ENCODE measurements around the gene SYT17.

The SYT17 gene

DNA sequence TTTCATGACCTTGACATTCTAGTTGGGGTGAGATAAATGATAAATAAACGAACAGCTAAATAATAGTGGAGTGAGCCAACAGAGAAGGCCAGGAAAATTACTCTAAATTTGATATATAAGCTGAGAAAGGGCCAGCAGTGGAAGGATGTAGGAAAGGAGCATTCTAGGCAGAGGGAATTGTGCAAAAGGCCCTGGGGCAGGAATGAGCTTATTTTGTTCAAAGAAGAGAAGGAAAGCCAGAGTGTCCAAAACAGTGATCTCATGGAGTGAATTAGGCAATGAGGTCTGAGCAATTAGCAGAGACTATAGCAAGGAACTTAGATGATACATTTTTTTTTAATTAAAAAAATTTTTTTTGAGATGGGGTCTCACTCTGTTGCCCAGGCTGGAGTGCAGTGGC, 74.1 kb downstream of the SYT17 start:
- Histone ChIP-seq H3K27me3 (ENCODE audit: insufficient read depth, poor library complexity, severe bottlenecking) (no peaks in the 10 kb centered on the region), H3K27ac (replicated peaks) (no peak overlapping the region), H3K4me3 (replicated peaks; ENCODE audit: insufficient read depth, low read length) (no peak overlapping the region)
- no peak for DNase-seq (ENCODE audit: low read depth in 1 of 2, low spot score in 1 of 2)
- TF ChIP-seq, protein P1, sequence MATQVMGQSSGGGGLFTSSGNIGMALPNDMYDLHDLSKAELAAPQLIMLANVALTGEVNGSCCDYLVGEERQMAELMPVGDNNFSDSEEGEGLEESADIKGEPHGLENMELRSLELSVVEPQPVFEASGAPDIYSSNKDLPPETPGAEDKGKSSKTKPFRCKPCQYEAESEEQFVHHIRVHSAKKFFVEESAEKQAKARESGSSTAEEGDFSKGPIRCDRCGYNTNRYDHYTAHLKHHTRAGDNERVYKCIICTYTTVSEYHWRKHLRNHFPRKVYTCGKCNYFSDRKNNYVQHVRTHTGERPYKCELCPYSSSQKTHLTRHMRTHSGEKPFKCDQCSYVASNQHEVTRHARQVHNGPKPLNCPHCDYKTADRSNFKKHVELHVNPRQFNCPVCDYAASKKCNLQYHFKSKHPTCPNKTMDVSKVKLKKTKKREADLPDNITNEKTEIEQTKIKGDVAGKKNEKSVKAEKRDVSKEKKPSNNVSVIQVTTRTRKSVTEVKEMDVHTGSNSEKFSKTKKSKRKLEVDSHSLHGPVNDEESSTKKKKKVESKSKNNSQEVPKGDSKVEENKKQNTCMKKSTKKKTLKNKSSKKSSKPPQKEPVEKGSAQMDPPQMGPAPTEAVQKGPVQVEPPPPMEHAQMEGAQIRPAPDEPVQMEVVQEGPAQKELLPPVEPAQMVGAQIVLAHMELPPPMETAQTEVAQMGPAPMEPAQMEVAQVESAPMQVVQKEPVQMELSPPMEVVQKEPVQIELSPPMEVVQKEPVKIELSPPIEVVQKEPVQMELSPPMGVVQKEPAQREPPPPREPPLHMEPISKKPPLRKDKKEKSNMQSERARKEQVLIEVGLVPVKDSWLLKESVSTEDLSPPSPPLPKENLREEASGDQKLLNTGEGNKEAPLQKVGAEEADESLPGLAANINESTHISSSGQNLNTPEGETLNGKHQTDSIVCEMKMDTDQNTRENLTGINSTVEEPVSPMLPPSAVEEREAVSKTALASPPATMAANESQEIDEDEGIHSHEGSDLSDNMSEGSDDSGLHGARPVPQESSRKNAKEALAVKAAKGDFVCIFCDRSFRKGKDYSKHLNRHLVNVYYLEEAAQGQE (IDR thresholded peaks at IDR 0.05; ENCODE audit: insufficient replicate concordance, low read depth), result no peak
- no peak for TF ChIP-seq SPI1 (IDR thresholded peaks at IDR 0.05; ENCODE audit: borderline replicate concordance, low read depth)
- TF ChIP-seq POLR2AphosphoS5 (IDR thresholded peaks at IDR 0.05; ENCODE audit: low read depth), result no peak
- TF ChIP-seq, protein P2, sequence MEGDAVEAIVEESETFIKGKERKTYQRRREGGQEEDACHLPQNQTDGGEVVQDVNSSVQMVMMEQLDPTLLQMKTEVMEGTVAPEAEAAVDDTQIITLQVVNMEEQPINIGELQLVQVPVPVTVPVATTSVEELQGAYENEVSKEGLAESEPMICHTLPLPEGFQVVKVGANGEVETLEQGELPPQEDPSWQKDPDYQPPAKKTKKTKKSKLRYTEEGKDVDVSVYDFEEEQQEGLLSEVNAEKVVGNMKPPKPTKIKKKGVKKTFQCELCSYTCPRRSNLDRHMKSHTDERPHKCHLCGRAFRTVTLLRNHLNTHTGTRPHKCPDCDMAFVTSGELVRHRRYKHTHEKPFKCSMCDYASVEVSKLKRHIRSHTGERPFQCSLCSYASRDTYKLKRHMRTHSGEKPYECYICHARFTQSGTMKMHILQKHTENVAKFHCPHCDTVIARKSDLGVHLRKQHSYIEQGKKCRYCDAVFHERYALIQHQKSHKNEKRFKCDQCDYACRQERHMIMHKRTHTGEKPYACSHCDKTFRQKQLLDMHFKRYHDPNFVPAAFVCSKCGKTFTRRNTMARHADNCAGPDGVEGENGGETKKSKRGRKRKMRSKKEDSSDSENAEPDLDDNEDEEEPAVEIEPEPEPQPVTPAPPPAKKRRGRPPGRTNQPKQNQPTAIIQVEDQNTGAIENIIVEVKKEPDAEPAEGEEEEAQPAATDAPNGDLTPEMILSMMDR (IDR thresholded peaks at IDR 0.05; ENCODE audit: insufficient read depth, low read length), result no peak
- TF ChIP-seq GABPA (IDR thresholded peaks at IDR 0.05; ENCODE audit: low read depth), result no peak

DNA sequence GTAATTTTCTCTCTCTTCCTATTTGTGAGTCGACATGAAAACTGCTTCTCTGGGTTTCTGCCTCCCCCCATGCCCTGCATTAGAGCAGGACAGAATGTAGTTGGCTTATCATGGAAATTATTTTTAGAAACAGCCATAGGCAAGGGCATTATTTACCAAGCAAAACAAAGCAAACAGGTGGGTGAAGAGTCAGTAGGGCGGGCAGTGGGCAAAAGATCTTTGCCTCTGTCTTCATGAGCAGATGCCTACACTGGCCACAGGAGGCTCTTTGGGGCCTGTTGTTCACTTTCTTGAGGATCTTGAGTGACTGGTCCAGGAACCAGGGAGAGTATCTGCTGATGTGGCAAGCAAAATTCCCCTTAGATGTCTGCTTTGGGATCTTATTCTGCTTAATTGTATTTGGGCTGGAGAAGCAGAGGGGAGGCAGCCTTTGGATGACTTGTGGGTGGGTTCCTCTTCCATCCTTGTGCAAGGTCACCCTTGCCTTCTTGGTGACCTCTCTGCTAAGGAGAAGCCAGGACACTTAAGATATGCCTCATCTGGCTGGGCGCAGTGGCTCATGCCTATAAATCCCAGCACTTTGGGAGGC, 75.0 kb downstream of the SYT17 start:
- TF ChIP-seq POLR2AphosphoS5 (IDR thresholded peaks at IDR 0.05; ENCODE audit: low read depth) (no peak), SPI1 (IDR thresholded peaks at IDR 0.05; ENCODE audit: borderline replicate concordance, low read depth) (no peak), GABPA (IDR thresholded peaks at IDR 0.05; ENCODE audit: low read depth) (no peak)
- TF ChIP-seq, protein P1 (IDR thresholded peaks at IDR 0.05; ENCODE audit: insufficient replicate concordance, low read depth), result no peak
- TF ChIP-seq, protein P2 (IDR thresholded peaks at IDR 0.05; ENCODE audit: insufficient read depth, low read length), result no peak
- Histone ChIP-seq H3K4me3 (replicated peaks; ENCODE audit: insufficient read depth, low read length) (no peak overlapping the region), H3K27me3 (ENCODE audit: insufficient read depth, poor library complexity, severe bottlenecking) (no peaks in the 10 kb centered on the region), H3K27ac (replicated peaks) (no peak overlapping the region)
- DNase-seq (ENCODE audit: low read depth in 1 of 2, low spot score in 1 of 2), result no peak

DNA sequence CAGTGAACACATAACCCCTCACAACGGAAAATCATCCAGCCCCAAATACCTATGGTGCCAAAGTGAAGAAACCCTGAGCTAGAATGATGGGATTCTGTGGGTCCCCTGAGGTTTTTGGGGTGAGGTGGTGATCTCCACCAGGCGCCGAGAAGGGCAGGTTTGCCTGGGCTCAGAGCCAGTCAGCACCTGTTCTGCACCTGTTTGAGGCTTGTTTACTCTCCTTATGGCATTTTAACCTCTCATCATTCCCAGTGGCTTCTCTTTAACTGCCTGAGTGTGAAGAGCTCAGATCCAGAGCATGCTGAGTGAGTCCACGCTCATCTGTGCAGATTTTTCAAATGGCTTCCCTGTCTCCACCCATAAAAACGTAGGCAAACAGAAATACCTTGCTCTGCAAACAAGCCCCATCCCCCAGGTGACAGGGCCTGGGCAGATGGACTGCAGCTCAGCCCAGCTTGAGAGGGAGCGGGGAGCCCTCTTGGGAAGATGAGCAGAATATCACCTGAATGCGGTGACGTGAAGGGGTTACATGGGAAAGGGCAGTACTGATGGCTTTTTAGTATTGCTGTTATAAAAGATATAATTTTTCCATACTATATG, 77.4 kb downstream of the SYT17 start:
- DNase-seq (ENCODE audit: low read depth in 1 of 2, low spot score in 1 of 2), result no peak
- H3K27ac ChIP-seq (replicated peaks), result no peak overlapping the region
- no peaks in the 10 kb centered on the region for H3K27me3 ChIP-seq (ENCODE audit: insufficient read depth, poor library complexity, severe bottlenecking)
- H3K4me3 ChIP-seq (replicated peaks; ENCODE audit: insufficient read depth, low read length), result no peak overlapping the region
- TF ChIP-seq GABPA (IDR thresholded peaks at IDR 0.05; ENCODE audit: low read depth), result no peak
- TF ChIP-seq, protein P2 (IDR thresholded peaks at IDR 0.05; ENCODE audit: insufficient read depth, low read length), result no peak
- no peak for TF ChIP-seq SPI1 (IDR thresholded peaks at IDR 0.05; ENCODE audit: borderline replicate concordance, low read depth)
- TF ChIP-seq, protein P1 (IDR thresholded peaks at IDR 0.05; ENCODE audit: insufficient replicate concordance, low read depth), result no peak
- no peak for TF ChIP-seq POLR2AphosphoS5 (IDR thresholded peaks at IDR 0.05; ENCODE audit: low read depth)
